Activated CD8-positive, alpha-beta T cell treated with anti-CD3 and anti-CD28 coated beads for 36 hours (primary cell): Measurements from ENCODE around the gene TGFB1. TPM values are rescaled to one million over a fixed set of nuclear protein-coding genes. Genes with fewer than 3 reads are reported as not detected.

ENCODE experiments used
- ATAC-seq: fragments of 200-7000 bp; cut with Tn5 transposase; one replicate; pipeline ENCODE4 v1.10.0; 2021; ENCODE audit warnings: mild to moderate bottlenecking, moderate library complexity
- CTCF ChIA-PET: fragments of 350-600 bp; sonication (Branson Sonifier 250); formaldehyde crosslinking; loops from one replicate; lab custom pipeline; 2021; ENCODE audit warnings: antibody characterized with exemption; lab: Charles Lee
- POLR2A ChIA-PET: fragments of 350-600 bp; sonication (Branson Sonifier 250); formaldehyde crosslinking; loops from one replicate; lab custom pipeline; 2021; ENCODE audit warnings: antibody characterized with exemption; lab: Charles Lee
- DNase-seq: peaks from one replicate; pipeline ENCODE4 v3.0.0-alpha.2; 2020
- H3K27ac Mint-ChIP-seq: one replicate; pipeline ENCODE4 v1.8.0; 2021; ENCODE audit warnings: mild to moderate bottlenecking, mixed read lengths
- H3K27me3 Mint-ChIP-seq: one replicate; pipeline ENCODE4 v1.8.0; 2021; ENCODE audit warnings: mixed read lengths
- H3K36me3 Mint-ChIP-seq: one replicate; pipeline ENCODE4 v1.8.0; 2021; ENCODE audit warnings: low read depth, mixed read lengths
- H3K4me1 Mint-ChIP-seq: one replicate; pipeline ENCODE4 v1.8.0; 2021; ENCODE audit warnings: low read depth, mixed read lengths
- H3K4me3 Mint-ChIP-seq: one replicate; pipeline ENCODE4 v1.8.0; 2021; ENCODE audit warnings: mild to moderate bottlenecking, moderate library complexity, mixed read lengths
- H3K9me3 Mint-ChIP-seq: one replicate; pipeline ENCODE4 v1.8.0; 2021; ENCODE audit warnings: mixed read lengths
- CTCF ChIP-seq: fragments of 200-600 bp; IDR thresholded peaks from one replicate; pipeline ENCODE4 v1.8.0; 2022; ENCODE audit warnings: antibody characterized with exemption, mild to moderate bottlenecking
- intact Hi-C: fragments of 100-400 bp; cut with micrococcal nuclease; formaldehyde crosslinking; loops from one replicate; pipeline ENCODE4 v1.10.0; 2022
- total RNA-seq, 2 experiments: library from RNA; stranded (reverse); gene quantifications; one replicate each; pipeline ENCODE4 v1.2.3, GENCODE V29; 2021

The TGFB1 gene
- total RNA-seq, 2 experiments from 2014 or later: 112 to 123 TPM

GRCh38 chr19:41322451-41322850 is 31.3 kb downstream of the TGFB1 start:
- ChIA-PET CTCF (interaction anchor here (0.9 to 1.5 kb wide), 5 partner anchors 12 to 102 kb away, joined by 3 to 4 read pairs (median 3); partner anchors contain the start of gene CCDC97), POLR2A (interaction anchor here (0.8 to 2.8 kb wide), 4 partner anchors 13 to 60 kb away, joined by 3 to 11 read pairs (median 4); partner anchors contain the start of gene CCDC97)
- Mint-ChIP-seq H3K27ac (peak overlapping the region; percentile 77), H3K27me3 (no peaks in the 10 kb centered on the region), H3K4me1 (peaks cover 49% of the 10 kb centered on the region), H3K4me3 (no peak overlapping the region), H3K9me3 (no peaks in the 10 kb centered on the region), H3K36me3 (peaks cover 37% of the 10 kb centered on the region)
- TF ChIP-seq CTCF: no peak
- intact Hi-C loops: no loop called here
- DNase-seq (no peak), ATAC-seq (no peak)

- ChIA-PET CTCF (interaction anchor here (0.9 to 1.5 kb wide), 5 partner anchors 11 to 101 kb away, joined by 3 to 4 read pairs (median 3); partner anchors contain the start of gene CCDC97), POLR2A (interaction anchor here (0.7 to 1.6 kb wide), 4 partner anchors 11 to 59 kb away, joined by 3 to 5 read pairs (median 4); no protein-coding TSS in a partner anchor)
- TF ChIP-seq CTCF: peak; percentile 38
- intact Hi-C loops: no loop called here
- peak; percentile 24 for DNase-seq
- Mint-ChIP-seq H3K4me3 (no peak overlapping the region), H3K27ac (peak overlapping the region; percentile 77), H3K9me3 (no peaks in the 10 kb centered on the region), H3K36me3 (peaks cover 40% of the 10 kb centered on the region), H3K4me1 (peaks cover 49% of the 10 kb centered on the region), H3K27me3 (no peaks in the 10 kb centered on the region)
- no peak for ATAC-seq
These were observed 32.0 kb downstream of the TGFB1 start for GRCh38 chr19:41321600-41322270.

GRCh38 chr19:41321204-41321599 is 32.5 kb downstream of the TGFB1 start:
- Mint-ChIP-seq H3K4me1 (peaks cover 45% of the 10 kb centered on the region), H3K9me3 (no peaks in the 10 kb centered on the region), H3K27ac (peak overlapping the region; percentile 77), H3K36me3 (peaks cover 41% of the 10 kb centered on the region), H3K27me3 (no peaks in the 10 kb centered on the region), H3K4me3 (no peak overlapping the region)
- no peak for ATAC-seq
- no peak for DNase-seq
- ChIA-PET POLR2A (interaction anchor here (0.9 kb wide), 1 partner anchor 10 kb away, joined by 4 read pairs; no protein-coding TSS in a partner anchor), CTCF (interaction anchor here (1.2 kb wide), 2 partner anchors 28 to 31 kb away, joined by 3 read pairs; no protein-coding TSS in a partner anchor)
- intact Hi-C loops: no loop called here
- no peak for TF ChIP-seq CTCF

GRCh38 chr19:41320568-41320967 is 33.2 kb downstream of the TGFB1 start:
- peaks cover 42% of the 10 kb centered on the region for H3K36me3 Mint-ChIP-seq
- ChIA-PET CTCF (no interaction called here), POLR2A (interaction anchor here (1.0 kb wide), 1 partner anchor 10 kb away, joined by 4 read pairs; the partner anchor contains the start of gene CCDC97)
- H3K9me3 Mint-ChIP-seq: no peaks in the 10 kb centered on the region
- no peak overlapping the region for H3K4me3 Mint-ChIP-seq
- peak overlapping the region; percentile 52 for H3K27ac Mint-ChIP-seq
- no peak for ATAC-seq
- H3K4me1 Mint-ChIP-seq: peaks cover 42% of the 10 kb centered on the region
- intact Hi-C loops: no loop called here
- no peak for TF ChIP-seq CTCF
- H3K27me3 Mint-ChIP-seq: no peaks in the 10 kb centered on the region
- DNase-seq: no peak

GRCh38 chr19:41320185-41320518 is 33.6 kb downstream of the TGFB1 start:
- H3K4me3 Mint-ChIP-seq: no peak overlapping the region
- no peak for TF ChIP-seq CTCF
- no peak for DNase-seq
- no peak overlapping the region for H3K27ac Mint-ChIP-seq
- CTCF ChIA-PET: no interaction called here
- ATAC-seq: no peak
- no peaks in the 10 kb centered on the region for H3K27me3 Mint-ChIP-seq
- intact Hi-C loops: no loop called here
- POLR2A ChIA-PET: interaction anchor here (1.0 kb wide), 1 partner anchor 10 kb away, joined by 4 read pairs; the partner anchor contains the start of gene CCDC97
- H3K9me3 Mint-ChIP-seq: no peaks in the 10 kb centered on the region
- H3K36me3 Mint-ChIP-seq: peaks cover 40% of the 10 kb centered on the region
- peaks cover 38% of the 10 kb centered on the region for H3K4me1 Mint-ChIP-seq
